Parathyroid adenoma (tissue), 2 donors: ENCODE measurements around the gene MAPK7.

Experiments used
- H2AFZ ChIP-seq: fragments of 300-600 bp; sonication (generic); one replicate; pipeline ENCODE4 v1.7.0; 2017; ENCODE audit warnings: antibody characterized with exemption, mild to moderate bottlenecking
- H3K27ac ChIP-seq: fragments of 300-600 bp; sonication (generic); one replicate; pipeline ENCODE4 v1.7.0; 2017
- H3K27me3 ChIP-seq: fragments of 300-600 bp; sonication (generic); one replicate; pipeline ENCODE4 v1.7.0; 2017; ENCODE audit warnings: low read length; ENCODE audit not compliant: control insufficient read depth, insufficient read depth
- H3K36me3 ChIP-seq: fragments of 300-600 bp; sonication (generic); one replicate; pipeline ENCODE4 v1.7.0; 2017; ENCODE audit warnings: low read length; ENCODE audit not compliant: control insufficient read depth, insufficient read depth
- H3K4me1 ChIP-seq: fragments of 300-600 bp; sonication (generic); one replicate; pipeline ENCODE4 v1.7.0; 2017; ENCODE audit warnings: control low read depth
- H3K4me2 ChIP-seq: fragments of 300-600 bp; sonication (generic); one replicate; pipeline ENCODE4 v1.7.0; 2017; ENCODE audit warnings: low read length
- H3K4me3 ChIP-seq: fragments of 300-600 bp; sonication (generic); one replicate; pipeline ENCODE4 v1.7.0; 2017; ENCODE audit warnings: low read depth, low read length
- H3K79me2 ChIP-seq: fragments of 300-600 bp; sonication (generic); one replicate; pipeline ENCODE4 v1.7.0; 2017; ENCODE audit warnings: control low read depth
- H3K9ac ChIP-seq: fragments of 300-600 bp; sonication (generic); one replicate; pipeline ENCODE4 v1.7.0; 2017; ENCODE audit warnings: mild to moderate bottlenecking
- H3K9me3 ChIP-seq: fragments of 300-600 bp; sonication (generic); one replicate; pipeline ENCODE4 v1.7.0; 2017; ENCODE audit warnings: low read length; ENCODE audit not compliant: control insufficient read depth
- TF ChIP-seq, protein P1 (sequence below): fragments of 300-600 bp; sonication (generic); IDR thresholded peaks from one replicate; pipeline ENCODE4 v1.7.0; 2017; ENCODE audit warnings: antibody characterized with exemption, mild to moderate bottlenecking
- donor health status: primary hyperparathyroidism.

MAPK7 gene

DNA sequence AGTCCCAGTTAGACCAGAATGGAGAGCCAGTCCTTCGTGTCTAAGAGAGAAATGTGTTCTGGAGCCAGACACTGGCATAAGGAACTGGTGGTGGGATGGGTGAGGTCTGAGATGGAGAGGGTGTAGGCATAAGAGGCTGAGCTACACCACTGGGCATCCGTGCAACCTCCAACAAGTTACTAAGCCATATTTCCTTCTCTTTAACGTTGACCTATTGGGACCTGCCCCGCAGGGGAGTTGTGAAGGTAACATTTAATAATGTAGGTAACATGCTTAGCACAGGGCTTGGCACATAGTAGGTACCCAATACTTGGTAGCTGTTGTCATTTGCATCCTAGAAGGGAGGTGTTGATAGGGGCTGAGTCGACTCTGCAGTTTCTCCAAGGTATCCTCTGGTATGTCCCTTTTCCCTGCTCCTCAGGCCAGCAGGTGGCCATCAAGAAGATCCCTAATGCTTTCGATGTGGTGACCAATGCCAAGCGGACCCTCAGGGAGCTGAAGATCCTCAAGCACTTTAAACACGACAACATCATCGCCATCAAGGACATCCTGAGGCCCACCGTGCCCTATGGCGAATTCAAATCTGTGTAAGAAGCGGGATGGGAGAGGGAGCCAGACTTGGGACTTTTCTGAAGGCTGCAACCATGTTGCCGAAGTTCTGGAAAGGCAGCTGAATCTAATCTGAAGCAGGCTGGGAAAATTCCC is 1.2 kb downstream of the MAPK7 start:
- peak overlapping the region; percentile 90 for H3K4me3 ChIP-seq
- no peaks in the 10 kb centered on the region for H3K36me3 ChIP-seq
- no peak overlapping the region for H3K27ac ChIP-seq
- peaks cover 2% of the 10 kb centered on the region for H3K79me2 ChIP-seq
- no peaks in the 10 kb centered on the region for H3K27me3 ChIP-seq
- H3K4me1 ChIP-seq, result peaks cover 10% of the 10 kb centered on the region
- peak overlapping the region; percentile 71 for H3K4me2 ChIP-seq
- H3K9me3 ChIP-seq, result no peaks in the 10 kb centered on the region
- TF ChIP-seq, protein P1, sequence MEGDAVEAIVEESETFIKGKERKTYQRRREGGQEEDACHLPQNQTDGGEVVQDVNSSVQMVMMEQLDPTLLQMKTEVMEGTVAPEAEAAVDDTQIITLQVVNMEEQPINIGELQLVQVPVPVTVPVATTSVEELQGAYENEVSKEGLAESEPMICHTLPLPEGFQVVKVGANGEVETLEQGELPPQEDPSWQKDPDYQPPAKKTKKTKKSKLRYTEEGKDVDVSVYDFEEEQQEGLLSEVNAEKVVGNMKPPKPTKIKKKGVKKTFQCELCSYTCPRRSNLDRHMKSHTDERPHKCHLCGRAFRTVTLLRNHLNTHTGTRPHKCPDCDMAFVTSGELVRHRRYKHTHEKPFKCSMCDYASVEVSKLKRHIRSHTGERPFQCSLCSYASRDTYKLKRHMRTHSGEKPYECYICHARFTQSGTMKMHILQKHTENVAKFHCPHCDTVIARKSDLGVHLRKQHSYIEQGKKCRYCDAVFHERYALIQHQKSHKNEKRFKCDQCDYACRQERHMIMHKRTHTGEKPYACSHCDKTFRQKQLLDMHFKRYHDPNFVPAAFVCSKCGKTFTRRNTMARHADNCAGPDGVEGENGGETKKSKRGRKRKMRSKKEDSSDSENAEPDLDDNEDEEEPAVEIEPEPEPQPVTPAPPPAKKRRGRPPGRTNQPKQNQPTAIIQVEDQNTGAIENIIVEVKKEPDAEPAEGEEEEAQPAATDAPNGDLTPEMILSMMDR, result no peak
- H2AFZ ChIP-seq, result no peak overlapping the region
- H3K9ac ChIP-seq, result no peak overlapping the region

DNA sequence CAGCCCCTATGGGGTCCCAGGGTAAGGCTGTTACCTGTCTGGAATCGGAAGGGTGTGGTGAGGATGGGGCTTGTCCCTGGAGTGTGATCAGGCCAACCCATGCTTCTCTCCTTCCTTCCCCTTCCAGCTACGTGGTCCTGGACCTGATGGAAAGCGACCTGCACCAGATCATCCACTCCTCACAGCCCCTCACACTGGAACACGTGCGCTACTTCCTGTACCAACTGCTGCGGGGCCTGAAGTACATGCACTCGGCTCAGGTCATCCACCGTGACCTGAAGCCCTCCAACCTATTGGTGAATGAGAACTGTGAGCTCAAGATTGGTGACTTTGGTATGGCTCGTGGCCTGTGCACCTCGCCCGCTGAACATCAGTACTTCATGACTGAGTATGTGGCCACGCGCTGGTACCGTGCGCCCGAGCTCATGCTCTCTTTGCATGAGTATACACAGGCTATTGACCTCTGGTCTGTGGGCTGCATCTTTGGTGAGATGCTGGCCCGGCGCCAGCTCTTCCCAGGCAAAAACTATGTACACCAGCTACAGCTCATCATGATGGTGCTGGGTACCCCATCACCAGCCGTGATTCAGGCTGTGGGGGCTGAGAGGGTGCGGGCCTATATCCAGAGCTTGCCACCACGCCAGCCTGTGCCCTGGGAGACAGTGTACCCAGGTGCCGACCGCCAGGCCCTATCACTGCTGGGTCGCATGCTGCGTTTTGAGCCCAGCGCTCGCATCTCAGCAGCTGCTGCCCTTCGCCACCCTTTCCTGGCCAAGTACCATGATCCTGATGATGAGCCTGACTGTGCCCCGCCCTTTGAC is 2.4 kb downstream of the MAPK7 start:
- Histone ChIP-seq H3K36me3 (no peaks in the 10 kb centered on the region), H3K4me1 (peaks cover 13% of the 10 kb centered on the region), H3K4me3 (no peak overlapping the region), H3K9me3 (no peaks in the 10 kb centered on the region), H3K79me2 (peaks cover 2% of the 10 kb centered on the region), H2AFZ (no peak overlapping the region), H3K27ac (no peak overlapping the region), H3K4me2 (no peak overlapping the region), H3K9ac (no peak overlapping the region), H3K27me3 (no peaks in the 10 kb centered on the region)
- TF ChIP-seq, protein P1, result no peak

DNA sequence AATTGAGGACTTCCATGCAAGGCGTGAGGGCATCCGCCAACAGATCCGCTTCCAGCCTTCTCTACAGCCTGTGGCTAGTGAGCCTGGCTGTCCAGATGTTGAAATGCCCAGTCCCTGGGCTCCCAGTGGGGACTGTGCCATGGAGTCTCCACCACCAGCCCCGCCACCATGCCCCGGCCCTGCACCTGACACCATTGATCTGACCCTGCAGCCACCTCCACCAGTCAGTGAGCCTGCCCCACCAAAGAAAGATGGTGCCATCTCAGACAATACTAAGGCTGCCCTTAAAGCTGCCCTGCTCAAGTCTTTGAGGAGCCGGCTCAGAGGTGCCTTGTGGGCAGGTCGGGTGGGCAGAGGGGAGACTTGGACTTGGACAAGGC is 3.1 kb downstream of the MAPK7 start:
- Histone ChIP-seq H2AFZ (no peak overlapping the region), H3K9me3 (no peaks in the 10 kb centered on the region), H3K4me1 (peaks cover 13% of the 10 kb centered on the region), H3K27me3 (no peaks in the 10 kb centered on the region), H3K4me3 (no peak overlapping the region), H3K36me3 (no peaks in the 10 kb centered on the region), H3K27ac (no peak overlapping the region), H3K4me2 (no peak overlapping the region), H3K79me2 (no peaks in the 10 kb centered on the region), H3K9ac (no peak overlapping the region)
- TF ChIP-seq, protein P1, result no peak

DNA sequence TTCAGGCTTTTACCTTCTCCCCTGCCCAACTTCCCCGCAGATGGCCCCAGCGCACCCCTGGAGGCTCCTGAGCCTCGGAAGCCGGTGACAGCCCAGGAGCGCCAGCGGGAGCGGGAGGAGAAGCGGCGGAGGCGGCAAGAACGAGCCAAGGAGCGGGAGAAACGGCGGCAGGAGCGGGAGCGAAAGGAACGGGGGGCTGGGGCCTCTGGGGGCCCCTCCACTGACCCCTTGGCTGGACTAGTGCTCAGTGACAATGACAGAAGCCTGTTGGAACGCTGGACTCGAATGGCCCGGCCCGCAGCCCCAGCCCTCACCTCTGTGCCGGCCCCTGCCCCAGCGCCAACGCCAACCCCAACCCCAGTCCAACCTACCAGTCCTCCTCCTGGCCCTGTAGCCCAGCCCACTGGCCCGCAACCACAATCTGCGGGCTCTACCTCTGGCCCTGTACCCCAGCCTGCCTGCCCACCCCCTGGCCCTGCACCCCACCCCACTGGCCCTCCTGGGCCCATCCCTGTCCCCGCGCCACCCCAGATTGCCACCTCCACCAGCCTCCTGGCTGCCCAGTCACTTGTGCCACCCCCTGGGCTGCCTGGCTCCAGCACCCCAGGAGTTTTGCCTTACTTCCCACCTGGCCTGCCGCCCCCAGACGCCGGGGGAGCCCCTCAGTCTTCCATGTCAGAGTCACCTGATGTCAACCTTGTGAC is 3.6 kb downstream of the MAPK7 start:
- peaks cover 12% of the 10 kb centered on the region for H3K4me1 ChIP-seq
- H3K27me3 ChIP-seq, result no peaks in the 10 kb centered on the region
- H3K27ac ChIP-seq, result no peak overlapping the region
- no peak overlapping the region for H3K4me3 ChIP-seq
- H3K9me3 ChIP-seq, result no peaks in the 10 kb centered on the region
- H3K36me3 ChIP-seq, result no peaks in the 10 kb centered on the region
- no peak overlapping the region for H3K9ac ChIP-seq
- H3K4me2 ChIP-seq, result no peak overlapping the region
- TF ChIP-seq, protein P1, result no peak
- no peaks in the 10 kb centered on the region for H3K79me2 ChIP-seq
- H2AFZ ChIP-seq, result no peak overlapping the region
